HG03558 (cell line): ENCODE data around the gene CAPN15.

Experiments used
- ATAC-seq: cut with Tn5 transposase; IDR thresholded peaks from one replicate; pipeline ENCODE4 v1.9.1; 2021; ENCODE audit warnings: moderate number of reproducible peaks; ENCODE audit not compliant: unreplicated experiment; ENCODE audit errors: extremely low read depth

CAPN15 gene

GRCh38 chr16:559411-560203, 32.1 kb downstream of the CAPN15 start:
- no peak for ATAC-seq

- ATAC-seq: no peak
Observed at GRCh38 chr16:560204-560700, 32.7 kb downstream of the CAPN15 start, which contains the start of gene PRR35. Gene PRR35 (plus strand): TSS chr16:560394. CDS start chr16:563295, 2,901 bp downstream.

- ATAC-seq: no peak
Observed at GRCh38 chr16:560701-561412, 33.3 kb downstream of the CAPN15 start.

GRCh38 chr16:561413-561794, 33.9 kb downstream of the CAPN15 start:
- ATAC-seq: no peak

- ATAC-seq: no peak
Observed at GRCh38 chr16:561957-562938, 34.7 kb downstream of the CAPN15 start.

- ATAC-seq: no peak
Observed at GRCh38 chr16:563072-563644, 35.6 kb downstream of the CAPN15 start.

GRCh38 chr16:564690-565418, 37.3 kb downstream of the CAPN15 start:
- ATAC-seq: no peak

GRCh38 chr16:565419-566330, 38.2 kb downstream of the CAPN15 start:
- ATAC-seq: no peak

GRCh38 chr16:566475-567372, 39.2 kb downstream of the CAPN15 start, which contains the start of gene NHLRC4:
Gene NHLRC4 (plus strand): TSS chr16:567005. CDS start chr16:568048, 1,043 bp downstream.
- ATAC-seq: no peak

- ATAC-seq: no peak
Observed at GRCh38 chr16:567373-568256, 40.1 kb downstream of the CAPN15 start.

GRCh38 chr16:568401-569258, 41.1 kb downstream of the CAPN15 start:
- no peak for ATAC-seq

- ATAC-seq: no peak
Observed at GRCh38 chr16:569445-570254, 42.1 kb downstream of the CAPN15 start, which contains the start of gene PIGQ. Gene PIGQ (plus strand): TSS chr16:569968. CDS start chr16:574075, 4,107 bp downstream.

GRCh38 chr16:572865-573650, 45.5 kb downstream of the CAPN15 start:
- ATAC-seq: no peak
